Endothelial cell of umbilical vein (primary cell): Measurements from ENCODE around the gene CIDEA. TPM values are rescaled to one million over a fixed set of nuclear protein-coding genes. Genes with fewer than 3 reads are reported as not detected.
"Not testable (repeated sequence)": the region's sequence is repeated elsewhere in the genome, so short reads cannot be mapped to it uniquely, and the experiment has no call there.

ENCODE experiments used
- BruUV-seq: library from RNA; stranded (reverse); fragments of 400-500 nt; replicated peaks from 2 replicates; lab custom pipeline; 2021; lab: Mats Ljungman, UMichigan
- CTCF ChIA-PET: fragments of 300-600, 350-600 bp; sonication (Branson Sonifier 250); formaldehyde crosslinking; loops from one replicate; lab custom pipeline; 2021; ENCODE audit warnings: antibody characterized with exemption, inconsistent platforms; lab: Charles Lee
- POLR2A ChIA-PET: fragments of 300-600, 350-600 bp; sonication (Branson Sonifier 250); formaldehyde crosslinking; loops from one replicate; lab custom pipeline; 2021; ENCODE audit warnings: antibody characterized with exemption, inconsistent platforms; lab: Charles Lee
- DNase-seq: peaks from one replicate; pipeline ENCODE4 v3.0.0-alpha.2; 2011; ENCODE audit warnings: low read depth, low spot score
- FAIRE-seq: peaks from 2 replicates; lab custom pipeline; 2011; peaks lifted over from hg19 to GRCh38; lab: Jason Lieb, UNC
- H2AFZ ChIP-seq: 2 replicates; pipeline ENCODE4 v1.6.0; 2012; ENCODE audit warnings: low read depth, low read length, control low read depth, inconsistent platforms
- H3K27ac ChIP-seq: 2 replicates; pipeline ENCODE4 v1.5.1; 2011; ENCODE audit warnings: low read depth, mild to moderate bottlenecking, control low read depth, low read length, moderate library complexity; ENCODE audit not compliant: insufficient read depth
- H3K27me3 ChIP-seq, 2 experiments: 2 replicates each; pipeline versions ENCODE4 v1.6.0 to v1.6.1; 2011; ENCODE audit warnings: low read length in 2 of 2, mixed read lengths in 1 of 2; ENCODE audit not compliant: control insufficient read depth in 2 of 2, insufficient read depth in 2 of 2
- H3K36me3 ChIP-seq, 2 experiments: 2 replicates in 1 of 2; 3 replicates in 1 of 2; pipeline ENCODE4 v1.5.1; 2011; ENCODE audit warnings: low read length in 2 of 2, mild to moderate bottlenecking in 1 of 2, moderate library complexity in 1 of 2; ENCODE audit not compliant: control insufficient read depth in 2 of 2, insufficient read depth in 2 of 2; ENCODE audit errors: extremely low read depth in 1 of 2
- H3K4me1 ChIP-seq: 3 replicates; pipeline ENCODE4 v1.5.1; 2011; ENCODE audit warnings: mild to moderate bottlenecking, low read length; ENCODE audit not compliant: control insufficient read depth, insufficient read depth; ENCODE audit errors: extremely low read depth
- H3K4me2 ChIP-seq: 2 replicates; pipeline ENCODE4 v1.6.1; 2011; ENCODE audit warnings: low read length, control low read depth, mixed read lengths; ENCODE audit not compliant: insufficient read depth
- H3K4me3 ChIP-seq, 3 experiments: fragments of 200-600 bp in 1 of 3; sonication (generic), shearing (Covaris generic) in 1 of 3; replicated peaks in 1 of 3; 2 replicates each; pipeline ENCODE4 v1.5.1; 2011 to 2016; ENCODE audit warnings: control low read depth in 3 of 3, low read length in 3 of 3, mild to moderate bottlenecking in 2 of 3, inconsistent platforms in 1 of 3, low read depth in 1 of 3, moderate library complexity in 1 of 3; ENCODE audit not compliant: insufficient read depth in 1 of 3
- H3K79me2 ChIP-seq: 2 replicates; pipeline ENCODE4 v1.6.0; 2012; ENCODE audit warnings: low read length, inconsistent platforms; ENCODE audit not compliant: control insufficient read depth, insufficient read depth
- H3K9ac ChIP-seq: replicated peaks from 2 replicates; pipeline ENCODE3; 2011; ENCODE audit warnings: low read length, control low read depth; ENCODE audit not compliant: insufficient read depth; ENCODE audit errors: extremely low read depth
- H3K9me1 ChIP-seq: replicated peaks from 3 replicates; pipeline ENCODE4 v1.6.0; 2011; ENCODE audit warnings: mild to moderate bottlenecking, low read length; ENCODE audit not compliant: control insufficient read depth, insufficient read depth; ENCODE audit errors: extremely low read depth
- H3K9me3 ChIP-seq: replicated peaks from 2 replicates; pipeline ENCODE4 v1.5.1; 2012; ENCODE audit warnings: low read length, inconsistent platforms; ENCODE audit not compliant: control insufficient read depth, insufficient read depth
- H4K20me1 ChIP-seq: replicated peaks from 2 replicates; pipeline ENCODE3; 2011; ENCODE audit warnings: mild to moderate bottlenecking, low read length; ENCODE audit not compliant: control insufficient read depth, insufficient read depth; ENCODE audit errors: extremely low read depth
- FOS ChIP-seq: IDR thresholded peaks from 2 replicates; pipeline ENCODE4 v1.6.1; 2011; ENCODE audit warnings: mild to moderate bottlenecking, low read length, moderate library complexity, borderline replicate concordance; ENCODE audit not compliant: insufficient read depth
- dilution Hi-C: fragments of 300-500 bp; cut with MboI; formaldehyde crosslinking; loops from one replicate; pipeline ENCODE4 v1.15.0; 2019; ENCODE audit warnings: low sequenced_read_pairs; ENCODE audit not compliant: extremely low pct_ligation_motif_present
- intact Hi-C: fragments of 100-400 bp; cut with micrococcal nuclease; formaldehyde crosslinking; loops from one replicate; pipeline ENCODE4 v1.10.0; 2022
- polyA plus RNA-seq, 4 experiments: library from polyadenylated mRNA; depleted of rRNA in 3 of 4; stranded (reverse) in 3 of 4; unstranded in 1 of 4; fragments of >200 nt; gene quantifications; 2 replicates each; pipeline versions ENCODE4 v1.2.1 to v1.2.3, GENCODE V29; 2011 to 2012; ENCODE audit warnings: missing spikeins in 1 of 4
- total RNA-seq: library from RNA; stranded (reverse); gene quantifications from 2 replicates; pipeline ENCODE4 v1.2.3, GENCODE V29; 2021

The CIDEA gene
- total and polyA plus RNA-seq, 2 donors (not counting 3 experiments of a cell fraction or from before 2014, with no cell fraction given): 0.42 TPM; not detected in 1

- intact Hi-C loops: not testable (repeated sequence)
Measured at GRCh38 chr18:12218603-12219002, 35.6 kb upstream of the CIDEA start.

GRCh38 chr18:12222041-12222440, 32.1 kb upstream of the CIDEA start:
- not testable (repeated sequence) for H3K9me1 ChIP-seq, H3K27ac ChIP-seq

More at GRCh38 chr18:12218603-12219002, 35.6 kb upstream of the CIDEA start:
- TF ChIP-seq FOS: peak; percentile 8
- POLR2A ChIA-PET, H3K27me3 ChIP-seq, dilution Hi-C loops, H3K4me2 ChIP-seq, H2AFZ ChIP-seq, H3K9me1 ChIP-seq, CTCF ChIA-PET, H3K9ac ChIP-seq, H3K4me3 ChIP-seq, H4K20me1 ChIP-seq, H3K36me3 ChIP-seq, H3K27ac ChIP-seq, H3K9me3 ChIP-seq, H3K4me1 ChIP-seq, BruUV-seq, H3K79me2 ChIP-seq, FAIRE-seq: not testable (repeated sequence)
- peak; percentile 15 for DNase-seq

GRCh38 chr18:12223326-12223725, 30.8 kb upstream of the CIDEA start:
- H4K20me1 ChIP-seq, H3K36me3 ChIP-seq, H3K4me3 ChIP-seq, H3K9me1 ChIP-seq, CTCF ChIA-PET, POLR2A ChIA-PET, H3K9me3 ChIP-seq, H3K79me2 ChIP-seq, H2AFZ ChIP-seq, FAIRE-seq, H3K9ac ChIP-seq, H3K27ac ChIP-seq, BruUV-seq, H3K4me1 ChIP-seq, dilution Hi-C loops, DNase-seq, intact Hi-C loops, H3K27me3 ChIP-seq, H3K4me2 ChIP-seq: not testable (repeated sequence)

More at GRCh38 chr18:12222041-12222440, 32.1 kb upstream of the CIDEA start:
- intact Hi-C loops, H3K9ac ChIP-seq, POLR2A ChIA-PET, DNase-seq, H4K20me1 ChIP-seq, H3K9me3 ChIP-seq, H3K4me1 ChIP-seq, CTCF ChIA-PET, BruUV-seq, FAIRE-seq, H3K4me2 ChIP-seq, H2AFZ ChIP-seq, H3K79me2 ChIP-seq, H3K36me3 ChIP-seq, H3K27me3 ChIP-seq, H3K4me3 ChIP-seq, dilution Hi-C loops: not testable (repeated sequence)

DNA sequence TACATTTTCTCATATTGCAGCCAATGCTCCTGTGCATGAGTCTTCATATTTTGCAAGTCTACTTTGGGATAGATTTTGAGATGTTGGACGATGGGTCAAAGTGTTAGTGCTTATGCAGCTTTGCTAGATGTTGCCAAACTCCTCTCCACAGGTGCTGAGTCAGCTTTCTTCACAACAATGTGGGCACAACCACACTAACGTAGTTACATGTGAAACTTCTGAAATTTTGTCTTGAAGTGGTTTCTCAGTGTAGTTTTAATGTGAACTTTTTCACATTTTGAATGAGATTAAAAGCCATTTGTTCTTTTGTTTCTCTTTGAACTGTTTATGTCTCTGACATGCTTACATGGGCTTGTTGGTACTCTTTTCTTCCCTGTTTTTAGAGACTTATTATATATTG, 27.4 kb upstream of the CIDEA start:
- H3K9me1 ChIP-seq, H3K9me3 ChIP-seq, H3K4me1 ChIP-seq, H2AFZ ChIP-seq, H3K27me3 ChIP-seq, FAIRE-seq, POLR2A ChIA-PET, H3K4me2 ChIP-seq, dilution Hi-C loops, DNase-seq, H3K4me3 ChIP-seq, H3K79me2 ChIP-seq, H4K20me1 ChIP-seq, H3K9ac ChIP-seq, H3K36me3 ChIP-seq, BruUV-seq, H3K27ac ChIP-seq, intact Hi-C loops: not testable (repeated sequence)
- CTCF ChIA-PET: interaction anchor here (0.8 kb wide), 1 partner anchor 10 kb away, joined by 4 read pairs; no protein-coding TSS in a partner anchor
